ENCODE measurements around the gene SGTA. TPM values are rescaled to one million over a fixed set of nuclear protein-coding genes. Genes with fewer than 3 reads are reported as not detected.
A peak's percentile ranks its signal among the peaks of the same experiment; 100 is the strongest.

SGTA gene
- total RNA-seq, 1 experiment from 2014 or later = 62.1 TPM

DNA sequence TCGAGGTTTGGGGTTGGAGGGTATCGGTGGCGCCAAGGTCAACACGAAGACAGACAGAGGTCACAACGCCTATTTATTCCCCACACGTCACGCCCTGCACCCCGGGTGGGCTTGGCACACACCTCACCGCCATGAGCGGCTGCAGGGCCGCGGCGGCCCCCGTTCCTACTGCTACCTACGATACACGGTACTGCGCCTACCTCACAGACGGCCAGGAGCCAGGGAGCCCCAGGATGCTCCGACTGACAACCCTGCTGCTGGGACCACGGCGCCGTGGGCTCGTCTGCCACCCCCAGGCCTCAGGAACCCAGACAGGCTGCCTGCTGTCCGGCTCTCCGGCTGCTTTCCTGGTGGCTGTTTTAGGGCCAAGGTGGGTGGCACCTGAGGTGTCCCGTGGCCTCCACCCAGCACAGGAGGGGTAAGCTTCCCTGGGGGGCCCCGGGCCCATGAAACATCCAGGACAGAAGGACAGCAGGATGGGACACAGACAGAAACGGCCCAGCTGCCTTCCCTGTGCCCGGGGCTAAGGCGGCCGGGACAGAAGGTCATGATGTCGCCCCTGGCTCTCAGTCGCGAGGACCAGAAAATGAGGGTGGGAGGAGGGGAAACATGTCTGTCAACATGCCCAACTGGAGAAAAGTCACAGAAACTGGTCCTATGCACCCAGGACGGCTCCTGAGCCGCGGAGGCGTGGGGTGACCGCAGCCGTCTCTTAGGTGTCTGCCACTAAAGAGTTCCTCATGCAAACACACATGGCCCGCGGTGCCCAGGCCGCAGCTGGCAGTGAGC lies 28.2 kb downstream of the SGTA start:
- DNase-seq (ENCODE audit: low read depth) = no peak

DNA sequence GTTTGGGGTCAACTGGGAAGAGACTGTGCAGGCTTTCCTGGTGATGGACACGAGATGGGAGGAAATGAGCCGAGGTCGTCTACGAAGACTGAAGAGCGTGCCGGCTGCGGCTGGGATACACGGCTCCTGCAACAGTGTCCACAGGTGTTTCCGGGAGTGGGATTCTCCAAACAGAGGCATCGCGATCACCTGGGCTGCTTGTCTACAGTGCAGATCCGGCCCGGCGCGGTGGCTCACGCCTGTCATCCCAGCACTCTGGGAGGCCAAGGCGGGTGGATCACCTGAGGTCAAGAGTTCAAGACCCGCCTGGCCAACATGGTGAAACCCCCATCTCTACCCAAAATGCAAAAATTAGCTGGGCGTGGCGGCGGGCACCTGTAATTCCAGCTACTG lies 31.6 kb downstream of the SGTA start:
- DNase-seq (ENCODE audit: low read depth) = no peak

DNA sequence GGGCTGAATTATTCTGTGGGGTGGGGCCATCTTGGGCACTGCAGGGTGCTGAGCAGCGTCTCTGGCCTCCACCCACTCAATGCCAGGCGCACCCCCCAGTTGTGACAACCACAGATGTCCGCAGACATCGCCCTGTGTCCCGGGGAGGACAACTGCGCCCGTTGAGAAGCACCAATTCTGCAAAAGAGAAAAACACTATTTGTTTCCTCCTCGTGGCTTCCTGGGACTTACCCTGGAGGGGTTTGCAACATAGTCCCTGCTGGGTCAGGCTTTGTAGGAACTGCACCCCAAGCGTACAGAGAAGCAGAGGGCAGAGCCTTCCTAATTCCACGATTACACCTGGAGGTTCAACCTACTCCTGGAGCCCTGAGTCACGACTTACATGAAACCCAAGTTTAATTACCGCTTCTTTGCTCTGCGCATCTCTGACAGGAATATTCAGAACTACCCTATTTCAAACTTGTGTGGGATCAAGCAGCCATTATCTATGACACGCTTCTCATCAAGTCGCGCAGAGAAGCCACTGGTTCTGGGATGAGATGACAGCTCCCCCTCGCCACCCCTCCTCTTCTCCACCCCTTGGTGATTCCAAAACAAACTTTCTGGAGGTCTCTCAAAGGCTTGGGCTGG lies 32.1 kb downstream of the SGTA start:
- DNase-seq (ENCODE audit: low read depth) = no peak

DNA sequence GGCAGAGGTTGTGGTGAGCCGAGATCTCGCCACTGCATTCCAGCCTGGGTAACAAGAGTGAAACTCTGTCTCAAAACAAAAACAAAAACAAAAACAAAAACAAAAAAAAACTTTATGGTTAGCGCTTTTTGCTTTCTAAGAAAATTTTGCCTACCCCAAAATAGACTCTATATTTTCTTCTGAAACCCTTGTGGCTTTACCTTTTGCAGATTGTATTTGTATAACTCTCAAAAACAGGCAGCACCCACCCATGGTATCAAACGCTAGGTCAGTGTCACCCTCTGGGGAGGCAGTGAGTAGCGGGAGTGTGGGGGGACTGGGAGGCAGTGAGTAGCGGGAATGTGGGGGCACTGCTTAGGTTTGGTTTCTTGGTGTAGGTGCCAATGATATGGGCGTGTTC lies 35.7 kb downstream of the SGTA start:
- no peak for DNase-seq (ENCODE audit: low read depth)

DNA sequence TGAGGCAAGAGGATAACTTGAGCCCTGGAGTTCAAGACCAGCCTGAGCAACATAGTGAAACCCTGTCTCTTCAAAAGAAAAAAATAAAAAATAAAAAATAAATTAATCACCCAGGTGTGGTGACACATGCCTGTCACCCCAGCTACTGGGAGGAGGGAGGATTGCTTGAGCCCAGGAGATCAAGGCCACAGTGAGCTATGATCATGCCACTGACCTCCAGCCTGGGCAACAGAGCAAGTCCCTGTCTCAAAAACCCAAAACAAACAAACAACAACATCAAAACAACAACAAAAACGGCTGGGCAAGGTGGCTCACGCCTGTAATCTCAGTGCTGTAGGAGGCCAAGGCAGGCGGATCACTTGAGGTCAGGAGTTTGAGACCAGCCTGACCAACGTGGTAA lies 39.0 kb downstream of the SGTA start:
- DNase-seq (ENCODE audit: low read depth) = no peak

DNA sequence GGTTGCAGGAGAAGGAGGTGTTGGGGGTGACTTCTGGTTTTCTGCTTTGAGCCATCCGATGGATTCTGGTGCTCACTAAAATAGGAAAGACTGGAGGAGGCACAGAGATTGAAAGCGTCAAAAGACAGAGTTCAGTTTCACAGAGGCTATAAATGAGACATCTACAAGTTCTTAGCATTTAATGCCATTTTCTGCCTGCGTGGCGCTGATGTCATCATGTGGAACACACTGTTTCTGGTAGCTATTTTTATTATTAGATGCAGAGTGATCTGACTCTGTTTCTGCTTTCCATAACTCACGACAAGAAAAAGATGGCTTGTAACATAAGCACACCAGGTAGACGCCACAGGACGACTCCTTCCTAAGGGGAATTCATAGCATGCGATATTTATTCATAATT lies 40.0 kb downstream of the SGTA start:
- no peak for DNase-seq (ENCODE audit: low read depth)

DNA sequence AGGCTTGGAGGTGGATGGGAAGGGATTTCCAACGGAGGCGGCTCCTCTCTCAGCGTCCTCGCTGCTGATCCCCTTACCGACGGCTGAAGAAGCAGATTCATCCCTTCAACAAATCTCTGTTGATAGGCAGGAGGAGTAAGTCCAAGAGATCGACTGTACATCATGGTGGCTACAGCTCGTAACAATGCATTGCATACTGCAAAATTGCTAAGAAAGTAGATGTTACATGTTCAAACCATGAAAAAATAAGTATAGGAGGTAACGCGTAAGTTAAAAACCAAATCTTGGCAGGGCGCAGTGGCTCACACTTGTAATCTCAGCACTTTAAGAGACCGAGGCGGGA lies 42.8 kb downstream of the SGTA start:
- DNase-seq (ENCODE audit: low read depth) = no peak

DNA sequence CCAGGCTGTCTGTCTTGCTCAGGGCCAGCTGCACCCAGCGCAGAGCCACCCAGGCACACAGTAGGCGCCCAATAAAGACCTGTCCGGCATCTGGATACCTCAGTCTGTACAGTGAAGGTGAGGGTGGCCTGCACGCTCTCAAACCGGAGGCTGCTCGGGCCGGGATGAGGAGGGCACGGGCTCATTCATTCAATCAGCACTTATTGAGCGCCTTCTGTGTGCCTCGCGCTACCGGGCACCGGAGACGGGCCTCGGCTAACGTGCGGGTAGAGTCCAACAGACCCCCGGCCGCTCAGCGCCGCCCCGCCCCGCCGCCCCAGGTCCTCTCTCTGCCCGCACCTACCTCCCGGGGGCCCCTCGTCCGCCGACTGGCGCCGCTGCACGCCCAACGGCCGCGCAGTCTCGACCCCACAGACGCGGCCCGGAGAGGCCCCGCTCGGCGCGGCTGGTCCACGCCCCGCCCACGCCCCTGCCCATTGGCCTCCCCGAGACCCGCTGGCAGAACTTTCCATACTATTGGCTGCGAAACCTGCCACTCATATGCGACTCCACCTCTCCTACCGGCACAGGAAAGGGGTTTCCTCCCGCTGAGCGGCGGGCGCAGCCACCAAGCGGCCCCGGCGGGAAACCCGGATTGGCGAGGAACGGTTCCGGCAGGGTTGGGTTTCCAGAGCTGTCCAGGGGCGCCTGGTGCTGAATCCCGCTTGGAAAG lies 43.3 kb downstream of the SGTA start, which contains the start of gene SLC39A3:
Gene SLC39A3 (minus strand): TSS at position 416 of the 712 bp plus-strand sequence. CDS start 2,760 bp downstream, outside the sequence.
- DNase-seq (ENCODE audit: low read depth) = peak; percentile 99

DNA sequence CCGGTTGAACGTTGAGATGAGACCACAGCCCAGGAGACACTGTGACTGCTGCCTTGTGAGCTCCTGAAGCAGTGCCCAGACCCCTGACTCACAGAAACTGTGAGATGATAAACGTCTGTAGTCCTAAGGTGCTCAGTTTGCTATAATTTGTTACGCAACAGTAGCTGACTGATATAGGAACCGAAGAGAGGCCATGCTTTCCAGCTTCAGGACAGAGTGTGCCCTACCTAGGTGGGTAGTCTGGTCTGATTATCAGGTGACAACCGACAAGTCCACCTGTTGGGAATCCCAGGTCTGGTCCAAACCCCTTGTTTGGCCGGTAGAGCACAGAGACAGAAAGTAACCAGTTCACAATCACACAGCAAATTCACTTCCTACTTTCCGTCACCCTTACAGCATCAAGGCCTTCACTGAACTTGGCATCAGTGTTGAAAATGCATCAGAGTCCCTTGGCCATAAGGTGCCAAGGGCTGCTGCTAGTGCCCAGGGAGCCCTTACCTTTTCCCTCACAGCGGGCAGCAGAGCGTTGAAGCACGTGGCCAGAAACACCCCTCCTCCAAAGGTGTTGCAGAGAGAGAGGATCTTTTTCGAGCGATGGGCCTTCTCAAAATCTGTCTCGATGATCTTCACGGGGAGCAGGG lies 46.4 kb downstream of the SGTA start:
- no peak for DNase-seq (ENCODE audit: low read depth)

DNA sequence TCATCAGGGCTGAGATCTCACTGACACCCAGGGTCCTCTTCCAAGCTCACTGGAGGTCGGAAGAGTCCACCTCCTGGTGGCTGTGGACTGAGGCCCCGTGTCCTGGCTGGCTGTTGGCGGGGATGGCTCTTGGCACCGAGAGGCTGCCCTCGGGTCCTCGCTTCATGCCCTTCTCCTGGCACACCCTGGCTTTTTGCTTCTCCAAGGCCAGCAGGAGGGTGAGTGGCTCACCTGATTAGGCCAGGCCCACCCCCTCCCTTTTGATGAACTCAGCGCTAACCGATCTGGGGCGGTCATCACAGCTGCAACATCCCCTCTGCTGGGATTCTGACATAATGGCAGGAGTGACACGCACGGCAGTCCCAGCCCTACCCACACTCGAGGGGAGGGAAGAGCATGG lies 47.7 kb downstream of the SGTA start:
- DNase-seq (ENCODE audit: low read depth) = no peak

DNA sequence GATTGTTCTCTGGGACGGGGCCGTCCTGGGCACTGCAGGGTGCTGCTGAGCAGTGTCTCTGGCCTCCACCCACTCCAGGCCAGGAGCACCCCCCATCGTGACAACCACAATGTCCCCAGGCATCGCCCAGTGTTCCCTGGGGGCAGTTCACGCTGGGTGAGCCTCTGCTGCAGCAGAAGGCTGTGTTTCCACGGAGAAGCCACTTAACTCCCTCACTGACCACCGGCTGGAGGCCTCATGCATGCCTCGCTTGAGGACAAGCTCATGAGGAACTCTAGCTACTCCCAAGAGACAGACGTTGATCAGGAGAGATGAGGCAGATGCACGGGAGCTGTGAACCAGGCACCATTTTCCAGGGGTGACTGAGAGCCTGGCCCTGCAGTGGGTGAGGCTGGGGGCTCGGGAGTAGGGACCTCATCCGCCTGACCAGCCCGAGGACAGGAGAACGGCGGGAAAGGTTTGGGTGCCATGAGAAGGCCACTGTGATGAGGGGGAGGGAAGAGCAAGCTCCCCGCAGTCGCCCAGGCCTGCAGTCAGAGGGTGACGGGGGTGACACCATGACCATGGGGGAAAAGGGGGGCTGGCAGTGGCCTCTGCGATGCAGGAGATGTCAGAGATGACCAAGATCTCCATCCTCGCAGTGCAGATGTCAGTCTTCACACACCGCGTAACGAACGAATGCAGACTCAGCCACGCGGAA lies 48.3 kb downstream of the SGTA start:
- no peak for DNase-seq (ENCODE audit: low read depth)

DNA sequence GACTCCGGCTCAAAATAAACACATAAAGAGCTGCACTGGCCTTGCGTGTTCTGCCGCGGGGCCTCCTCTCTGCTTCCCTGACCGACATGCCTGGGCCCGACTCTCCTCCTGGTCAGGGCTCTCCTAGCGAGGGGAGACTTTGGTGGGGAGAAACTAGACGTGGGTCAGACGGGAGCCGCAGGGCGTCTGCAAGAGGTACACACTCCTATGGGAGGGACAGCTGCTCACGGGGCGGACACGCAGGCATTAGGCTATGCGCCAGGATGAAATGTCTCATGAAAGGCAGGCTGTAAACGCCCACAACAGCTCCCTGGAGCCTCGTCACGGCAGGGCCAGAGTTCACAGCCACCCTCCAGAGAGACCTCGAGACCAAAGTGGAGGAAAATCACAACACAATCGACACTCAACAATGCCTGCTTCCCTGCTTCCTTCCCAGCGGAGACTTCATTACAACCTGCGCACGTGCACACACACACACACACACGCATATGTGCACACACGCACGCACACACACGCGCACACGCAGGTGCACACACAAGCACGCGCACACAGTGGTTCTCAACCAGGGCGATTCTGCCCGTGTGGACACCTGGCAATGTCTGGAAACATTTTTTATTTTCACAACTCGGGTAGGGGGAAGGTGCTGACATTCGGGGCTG lies 49.0 kb downstream of the SGTA start:
- no peak for DNase-seq (ENCODE audit: low read depth)

DNA sequence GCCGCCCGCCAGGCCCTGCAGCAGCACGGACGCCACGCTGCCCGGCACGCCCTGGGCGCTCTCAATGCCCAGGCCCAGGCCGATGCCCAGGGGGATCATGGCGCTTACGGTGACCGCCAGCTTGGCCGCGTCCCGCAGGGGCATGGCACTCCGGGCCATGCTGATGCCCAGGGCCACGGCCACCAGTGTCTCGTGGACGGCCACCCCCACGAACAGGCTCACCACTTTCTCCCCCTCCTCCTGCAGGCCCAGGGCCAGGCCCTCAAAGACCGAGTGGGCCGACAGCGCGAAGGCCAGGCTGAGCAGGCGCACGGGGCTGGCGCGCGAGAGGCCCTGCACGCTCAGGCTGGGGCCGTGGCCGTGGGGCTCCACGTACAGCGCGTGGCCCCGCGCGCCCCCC lies 50.2 kb downstream of the SGTA start:
- DNase-seq (ENCODE audit: low read depth) = no peak

DNA sequence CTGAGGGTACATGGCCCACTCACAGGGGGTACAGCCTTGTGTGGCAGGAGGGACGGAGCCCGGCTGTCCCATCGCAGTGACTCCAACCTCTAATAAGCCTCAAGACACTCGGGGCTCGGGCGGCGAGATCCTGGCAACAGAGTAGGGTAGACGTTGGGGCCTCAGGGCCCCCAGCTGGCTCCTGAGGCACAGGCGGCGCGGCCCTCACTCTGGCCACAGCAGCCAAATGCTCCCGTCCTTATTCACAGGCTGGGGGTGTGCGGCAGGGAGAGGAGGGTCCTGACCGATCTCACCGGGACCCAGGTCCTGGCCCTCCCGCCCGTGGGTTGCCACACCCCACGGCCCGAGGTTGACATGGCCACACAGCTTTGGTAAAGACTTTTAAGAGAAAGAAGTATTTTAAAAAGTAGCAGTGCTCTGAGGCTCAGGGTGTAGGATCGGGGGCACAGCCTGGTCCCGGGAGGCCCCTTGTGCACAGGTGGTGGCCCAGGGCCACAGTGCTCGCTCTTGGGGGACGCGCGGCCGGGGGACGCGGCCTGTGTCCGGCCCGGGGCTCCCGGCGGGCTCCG lies 50.8 kb downstream of the SGTA start:
- no peak for DNase-seq (ENCODE audit: low read depth)

DNA sequence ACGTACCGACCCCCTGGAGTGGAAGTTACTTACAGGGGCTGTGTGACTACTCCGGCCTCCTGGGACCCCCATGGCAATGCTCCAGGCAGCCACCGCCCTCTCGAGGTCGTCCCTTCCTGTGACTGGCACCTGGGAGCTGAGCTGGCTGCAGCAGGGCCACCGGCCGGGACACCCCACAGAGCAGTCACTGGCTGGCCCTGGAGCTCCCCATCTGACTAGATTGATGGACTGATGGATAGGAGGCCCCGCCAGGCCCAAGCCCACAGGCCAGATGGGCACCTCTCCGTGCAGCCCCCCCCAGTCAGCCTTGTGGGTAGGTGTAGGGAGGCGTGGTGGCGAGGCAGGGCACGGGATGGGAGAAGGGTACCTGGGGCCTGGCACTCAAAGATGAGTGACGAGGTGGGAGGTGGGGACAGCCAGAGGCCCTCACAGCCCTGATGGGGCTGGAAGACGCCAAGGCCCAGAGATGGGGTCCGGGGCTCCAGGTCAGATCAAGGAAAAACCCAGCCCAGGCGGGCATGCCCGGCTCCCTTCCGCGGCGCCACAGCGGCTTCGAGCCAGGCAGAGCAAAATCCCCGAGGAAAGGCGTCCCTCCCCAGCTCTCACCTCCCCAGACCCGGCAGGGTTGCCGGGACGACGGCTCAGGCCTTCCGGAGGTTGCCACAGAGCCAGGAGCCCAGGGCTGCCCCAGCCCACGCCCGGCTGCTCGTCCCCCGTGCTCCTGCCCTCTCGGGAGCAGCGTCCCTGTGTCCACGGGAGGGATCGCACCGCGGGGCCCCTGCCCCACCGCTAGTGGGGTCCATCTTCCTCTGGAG lies 51.7 kb downstream of the SGTA start:
- no peak for DNase-seq (ENCODE audit: low read depth)

DNA sequence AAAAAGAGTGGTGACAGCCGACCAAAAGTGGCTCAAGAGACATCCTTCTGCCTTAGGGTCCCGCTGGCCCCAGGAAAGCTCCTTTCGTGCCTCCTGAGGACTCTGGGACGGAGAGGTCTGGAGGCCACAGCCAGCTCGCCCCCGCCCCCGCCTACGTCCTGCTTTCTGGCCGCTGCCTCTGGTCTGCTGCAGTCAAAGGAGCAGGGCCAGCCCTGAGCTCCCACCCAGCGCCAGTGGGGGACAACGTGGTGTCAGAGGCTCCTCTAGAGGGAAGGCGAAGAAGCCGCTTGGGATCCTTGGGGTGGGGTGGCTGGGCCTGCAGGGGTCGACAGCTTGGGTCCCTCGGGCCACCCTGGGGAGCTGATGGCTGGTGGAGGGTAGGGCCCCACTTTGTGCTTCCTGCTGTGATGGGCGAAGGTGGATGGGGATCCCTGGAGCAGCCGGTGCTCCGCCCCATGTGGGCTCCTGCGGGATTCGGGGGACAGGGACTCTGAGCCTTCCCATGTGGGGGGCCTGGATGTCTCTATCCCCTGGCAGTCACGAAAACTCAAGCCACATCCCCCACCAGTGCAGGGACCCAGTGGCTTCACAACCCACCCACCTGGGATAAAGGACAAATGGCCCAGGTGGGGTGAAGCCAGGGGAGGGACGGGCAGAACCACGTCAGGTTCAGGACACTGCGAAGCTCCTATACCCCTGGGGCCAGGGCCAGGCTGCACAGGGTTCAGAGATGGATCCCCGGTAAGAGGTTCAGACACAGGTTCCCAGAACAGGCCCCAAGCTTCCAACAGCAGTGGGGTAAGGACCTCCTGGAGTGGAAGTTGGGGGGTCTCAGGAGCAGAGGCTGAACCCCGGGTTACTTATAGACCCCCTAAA lies 52.9 kb downstream of the SGTA start:
- DNase-seq (ENCODE audit: low read depth) = no peak

DNA sequence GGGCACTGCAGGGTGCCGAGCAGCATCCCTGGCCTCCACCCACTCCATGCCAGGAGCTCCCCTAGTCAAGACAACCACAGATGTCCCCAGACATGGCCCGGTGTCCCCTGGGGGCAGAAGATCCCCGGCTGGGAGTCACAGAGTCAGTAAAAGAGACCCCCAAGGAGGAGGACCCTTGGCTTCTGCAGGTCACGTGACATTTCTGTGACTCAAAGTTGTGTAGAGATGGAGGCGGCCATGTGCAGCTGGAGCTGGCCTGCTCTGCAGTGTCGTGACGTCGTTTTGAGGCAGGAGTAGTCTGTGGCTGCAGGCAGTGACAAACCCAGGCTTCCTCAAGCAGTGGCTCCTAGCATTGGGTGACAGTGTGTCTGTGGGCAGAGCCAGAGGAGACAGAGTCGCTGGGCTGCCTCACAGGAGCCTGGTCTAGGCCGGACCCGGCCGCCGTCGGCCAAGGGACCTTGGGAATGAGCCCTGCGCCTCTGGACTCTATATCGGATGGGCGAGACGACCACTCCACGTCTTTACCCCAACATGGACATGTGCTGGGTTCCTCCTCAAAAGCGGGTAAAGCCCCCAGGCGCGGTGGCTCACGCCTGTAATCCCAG lies 54.2 kb downstream of the SGTA start:
- DNase-seq (ENCODE audit: low read depth) = peak; percentile 24

DNA sequence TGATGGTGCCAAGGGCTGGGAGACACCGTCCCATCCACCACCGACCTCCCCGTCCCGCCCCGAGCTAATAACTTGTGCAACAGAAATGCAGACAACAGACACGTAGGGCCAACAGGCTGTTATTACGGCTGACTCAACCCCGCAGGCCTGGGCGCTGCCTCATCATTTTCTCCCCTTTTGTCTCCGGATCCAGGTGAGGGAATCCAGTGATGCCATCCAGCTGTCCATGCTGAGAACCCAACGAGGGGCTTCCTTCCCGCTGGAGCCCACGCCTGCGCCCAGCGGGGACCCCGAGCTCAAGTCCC lies 55.5 kb downstream of the SGTA start:
- DNase-seq (ENCODE audit: low read depth) = peak; percentile 51

All from RPMI7951 (cell line).